GM12872 (cell line): Measurements from ENCODE around the gene CHIT1.

Experiments
- CTCF ChIP-seq: IDR thresholded peaks from 3 replicates; pipeline ENCODE4 v1.5.1; 2011; ENCODE audit warnings: low read depth, mild to moderate bottlenecking, low read length, moderate library complexity; ENCODE audit not compliant: insufficient read depth

CHIT1 gene

GRCh38 chr1:203274603-203275381 lies 45.3 kb upstream of the CHIT1 start:
- TF ChIP-seq CTCF, result no peak

GRCh38 chr1:203273869-203274602 lies 44.6 kb upstream of the CHIT1 start:
- no peak for TF ChIP-seq CTCF

GRCh38 chr1:203273206-203273868 lies 43.9 kb upstream of the CHIT1 start:
- peak; percentile 97 for TF ChIP-seq CTCF

GRCh38 chr1:203272633-203273205 lies 43.2 kb upstream of the CHIT1 start:
- no peak for TF ChIP-seq CTCF

GRCh38 chr1:203271962-203272632 lies 42.6 kb upstream of the CHIT1 start:
- TF ChIP-seq CTCF, result no peak

- TF ChIP-seq CTCF, result no peak
Measured at GRCh38 chr1:203271018-203271743, 41.7 kb upstream of the CHIT1 start.
